IPS-20b (cell line): ENCODE measurements around the gene SLC9A8.

Experiments
- H3K27ac ChIP-seq: one replicate; pipeline ENCODE4 v1.5.1; 2013; ENCODE audit warnings: low read length
- H3K27me3 ChIP-seq: 2 replicates; pipeline ENCODE4 v1.6.1; 2013; ENCODE audit warnings: mild to moderate bottlenecking, low read length, inconsistent platforms; ENCODE audit not compliant: insufficient read depth
- H3K36me3 ChIP-seq: 2 replicates; pipeline ENCODE4 v1.6.1; 2013; ENCODE audit warnings: low read depth, mild to moderate bottlenecking, inconsistent platforms, low read length, moderate library complexity; ENCODE audit not compliant: insufficient read depth
- H3K4me1 ChIP-seq: 2 replicates; pipeline ENCODE4 v1.6.1; 2013; ENCODE audit warnings: mild to moderate bottlenecking, control low read depth, inconsistent platforms, low read length, moderate library complexity; ENCODE audit not compliant: insufficient read depth
- H3K4me3 ChIP-seq: 2 replicates; pipeline ENCODE4 v1.5.1; 2013; ENCODE audit warnings: mild to moderate bottlenecking, low read length, inconsistent platforms
- H3K9ac ChIP-seq: 2 replicates; pipeline ENCODE4 v1.6.1; 2013; ENCODE audit warnings: low read depth, mild to moderate bottlenecking, inconsistent platforms, low read length, moderate library complexity
- H3K9me3 ChIP-seq: 2 replicates; pipeline ENCODE4 v1.6.1; 2013; ENCODE audit warnings: mild to moderate bottlenecking, low read depth, low read length, inconsistent platforms; ENCODE audit not compliant: insufficient read depth

Gene SLC9A8

GRCh38 chr20:49941456-49941855 lies 128.8 kb downstream of the SLC9A8 start:
- Histone ChIP-seq H3K4me3 (no peak overlapping the region), H3K9ac (no peak overlapping the region), H3K27me3 (no peaks in the 10 kb centered on the region), H3K36me3 (peaks cover 67% of the 10 kb centered on the region), H3K27ac (no peak overlapping the region), H3K9me3 (no peaks in the 10 kb centered on the region), H3K4me1 (peaks cover 13% of the 10 kb centered on the region; the same call in 1 of the 2 replicates)
